Activated CD8-positive, alpha-beta memory T cell treated with anti-CD3 and anti-CD28 coated beads, Interleukin-2, amount 50 U/mL, for 24 hours (primary cell): ENCODE data around the gene ZGPAT.
A peak's percentile ranks its signal among the peaks of the same experiment; 100 is the strongest.
"Not testable (repeated sequence)": the region's sequence is repeated elsewhere in the genome, so short reads cannot be mapped to it uniquely, and the experiment has no call there.

Experiments used
- DNase-seq: peaks from one replicate; pipeline ENCODE4 v3.0.0-alpha.2; 2020; ENCODE audit errors: extremely low read depth

The ZGPAT gene

GRCh38 chr20:63707558-63708300, at the start of gene ZGPAT, which contains the start of gene ARFRP1:
Gene ZGPAT, plus strand, starts transcription at chr20:63708039. Its CDS starts 542 bp downstream, at chr20:63708581.
Gene ARFRP1, minus strand, starts transcription at chr20:63707976. Its CDS starts 885 bp downstream, at chr20:63707091.
- DNase-seq, result peak; percentile 54

- DNase-seq, result no peak
These were observed 49.1 kb upstream of the ZGPAT start for GRCh38 chr20:63658749-63659187.

GRCh38 chr20:63659370-63659769, 48.5 kb upstream of the ZGPAT start:
- DNase-seq, result no peak

GRCh38 chr20:63660174-63660573, 47.7 kb upstream of the ZGPAT start:
- DNase-seq, result not testable (repeated sequence)

GRCh38 chr20:63660622-63661021, 47.2 kb upstream of the ZGPAT start:
- no peak for DNase-seq

- DNase-seq, result no peak
These were observed 46.7 kb upstream of the ZGPAT start for GRCh38 chr20:63661108-63661507.

GRCh38 chr20:63661959-63662812, 45.7 kb upstream of the ZGPAT start:
- no peak for DNase-seq

GRCh38 chr20:63662813-63663189, 45.0 kb upstream of the ZGPAT start:
- no peak for DNase-seq

GRCh38 chr20:63663332-63664066, 44.3 kb upstream of the ZGPAT start:
- DNase-seq, result no peak

- DNase-seq, result no peak
These were observed 43.5 kb upstream of the ZGPAT start for GRCh38 chr20:63664143-63664851.

- DNase-seq, result no peak
These were observed 42.8 kb upstream of the ZGPAT start for GRCh38 chr20:63664861-63665594.

- no peak for DNase-seq
These were observed 42.1 kb upstream of the ZGPAT start for GRCh38 chr20:63665708-63666107.

GRCh38 chr20:63667858-63668257, 40.0 kb upstream of the ZGPAT start:
- no peak for DNase-seq

- no peak for DNase-seq
These were observed 39.5 kb upstream of the ZGPAT start for GRCh38 chr20:63668351-63668750.

GRCh38 chr20:63671695-63672094, 36.1 kb upstream of the ZGPAT start:
- DNase-seq, result not testable (repeated sequence)

- DNase-seq, result no peak
These were observed 35.2 kb upstream of the ZGPAT start for GRCh38 chr20:63672666-63673065.

GRCh38 chr20:63673951-63674350, 33.9 kb upstream of the ZGPAT start:
- DNase-seq, result no peak

GRCh38 chr20:63675681-63676368, 32.0 kb upstream of the ZGPAT start:
- no peak for DNase-seq

- no peak for DNase-seq
These were observed 29.8 kb upstream of the ZGPAT start for GRCh38 chr20:63678071-63678470.
